Right lobe of liver (tissue), 6 donors: ENCODE results near the gene CEP192. TPM values are rescaled to one million over a fixed set of nuclear protein-coding genes. Genes with fewer than 3 reads are reported as not detected.
A peak's percentile ranks its signal among the peaks of the same experiment; 100 is the strongest.

Experiments used
- ATAC-seq, 4 donors: fragments of 200-7000 bp; cut with Tn5 transposase; one replicate each; pipeline ENCODE4 v1.9.1; 2020; ENCODE audit warnings: mild to moderate bottlenecking in 4 of 4, moderate library complexity in 4 of 4
- DNase-seq, 3 donors: peaks; one replicate each; pipeline ENCODE4 v3.0.0-alpha.2; 2020
- H3K27ac ChIP-seq, 3 donors: fragments of 200-600 bp; one replicate each; pipeline ENCODE4 v1.8.0; 2022
- H3K27me3 ChIP-seq, 2 donors: fragments of 200-600 bp; one replicate each; pipeline ENCODE4 v1.8.0; 2022
- H3K36me3 ChIP-seq, 4 donors: fragments of 200-600 bp; sonication (generic) in 1 of 4; one replicate each; pipeline versions ENCODE4 v1.5.1 to v1.8.0; 2017 to 2022; ENCODE audit warnings: control low read depth in 1 of 4
- H3K4me1 ChIP-seq, 4 donors: fragments of 200-600 bp; sonication (generic) in 1 of 4; one replicate each; pipeline versions ENCODE4 v1.5.1 to v1.8.0; 2017 to 2022; ENCODE audit warnings: control low read depth in 1 of 4
- H3K4me3 ChIP-seq, 3 donors: fragments of 200-600 bp; one replicate each; pipeline ENCODE4 v1.8.0; 2022
- H3K9me3 ChIP-seq, 4 donors: fragments of 200-600 bp; sonication (generic) in 1 of 4; one replicate each; pipeline versions ENCODE4 v1.5.1 to v1.8.0; 2017 to 2022; ENCODE audit warnings: control low read depth in 1 of 4
- CTCF ChIP-seq, 4 donors: fragments of 200-600 bp in 3 of 4; fragments of 450-650 bp in 1 of 4; IDR thresholded peaks; one replicate each; pipeline versions ENCODE4 v1.5.1 to v1.8.0; 2016 to 2022; ENCODE audit warnings: antibody characterized with exemption in 4 of 4, mild to moderate bottlenecking in 2 of 4
- POLR2A ChIP-seq: fragments of 450-650 bp; IDR thresholded peaks from one replicate; pipeline ENCODE4 v1.6.1; 2017; ENCODE audit warnings: antibody characterized with exemption, mild to moderate bottlenecking
- WGBS: methylation state at CpG from one replicate; pipeline ENCODE4 v1.1.6; 2018; ENCODE audit warnings: low coverage, low lambda C conversion rate; ENCODE audit not compliant: insufficient coverage; ENCODE audit errors: missing lambda C conversion rate; 5-methylcytosine and 5-hydroxymethylcytosine counted together
- intact Hi-C, 2 donors: fragments of 100-400 bp; cut with DNase I; formaldehyde crosslinking; loops; one replicate each; pipeline versions ENCODE4 v1.11.2 to v1.14.1; 2022
- total RNA-seq, 6 experiments: library from RNA; depleted of rRNA in 2 of 6; stranded (reverse); fragments of >200 nt in 2 of 6; fragmentation: NEBNext Ultra II Directional in 3 of 6; extraction: Animal tissue kit (Norgen Biotek cat#: 25700) in 3 of 6; gene quantifications; one replicate each; pipeline versions ENCODE4 v1.1.0 to v1.2.4, GENCODE V29; 2016 to 2023
- donor health status: DM: no; HTN: yes; CAD: no.
- donor health status: DM: no; HTN: no; CAD: no.
- donor health status: DM: no; HTN: no; CAD: no.
- donor health status: DM: no; HTN: yes; CAD: no.
- donor health status: DM: no; HTN: yes; CAD: no.

Gene CEP192
- total RNA-seq, 6 experiments from 2014 or later = 7.5 to 9.1 (median 8.3) TPM

- Histone ChIP-seq H3K9me3 (no peaks in the 10 kb centered on the region), H3K27ac (no peak overlapping the region), H3K4me1 (peaks cover 0 to 6% (median 0%) of the 10 kb centered on the region in 4 donors), H3K4me3 (no peak overlapping the region), H3K27me3 (no peaks in the 10 kb centered on the region), H3K36me3 (peaks cover 0 to 32% (median 9%) of the 10 kb centered on the region in 4 donors)
- DNase-seq (no peak), ATAC-seq (no peak)
- WGBS = 100% methylated on average over 2 of the region's 2 CpGs
- intact Hi-C loops = no loop called here
- TF ChIP-seq CTCF (IDR thresholded peaks at IDR 0.05) (no peak), POLR2A (no peak)
These were observed 115.9 kb downstream of the CEP192 start for GRCh38 chr18:13107074-13107473.

- H3K4me1 ChIP-seq = peaks cover 0 to 6% (median 0%) of the 10 kb centered on the region in 4 donors
- no peak overlapping the region for H3K4me3 ChIP-seq
- ATAC-seq (no peak), DNase-seq (no peak)
- H3K9me3 ChIP-seq = no peaks in the 10 kb centered on the region
- WGBS = 100% methylated on average over 2 of the region's 2 CpGs
- H3K36me3 ChIP-seq = peaks cover 0 to 32% (median 9%) of the 10 kb centered on the region in 4 donors
- H3K27ac ChIP-seq = no peak overlapping the region
- intact Hi-C loops = no loop called here
- no peak for TF ChIP-seq POLR2A
- TF ChIP-seq CTCF (IDR thresholded peaks at IDR 0.05) = no peak
- no peaks in the 10 kb centered on the region for H3K27me3 ChIP-seq
These were observed 117.2 kb downstream of the CEP192 start for GRCh38 chr18:13108330-13108729.

DNA sequence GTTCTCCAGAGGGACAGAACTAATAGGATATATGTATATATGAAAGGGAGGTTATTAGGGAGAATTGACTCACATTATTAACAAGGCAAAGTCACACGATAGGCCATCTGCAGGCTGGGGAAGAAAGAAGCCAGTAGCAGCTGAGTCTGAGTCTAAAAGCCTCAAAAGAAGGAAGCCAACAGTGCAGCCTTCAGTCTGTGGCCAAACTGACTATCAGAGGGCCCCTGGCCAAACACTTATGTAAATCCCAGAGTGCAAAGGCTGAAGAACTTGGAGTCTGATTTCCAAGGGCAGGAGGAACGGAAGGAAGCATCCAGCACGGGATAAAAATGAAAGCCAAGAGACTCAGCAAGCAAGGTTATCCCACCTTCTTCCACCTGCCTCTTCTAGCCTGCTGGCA lies 119.4 kb downstream of the CEP192 start:
- peaks cover 0 to 6% (median 0%) of the 10 kb centered on the region in 4 donors for H3K4me1 ChIP-seq
- intact Hi-C loops = no loop called here
- H3K36me3 ChIP-seq = peaks cover 0 to 24% (median 6%) of the 10 kb centered on the region in 4 donors
- no peak for DNase-seq
- no peaks in the 10 kb centered on the region for H3K27me3 ChIP-seq
- H3K9me3 ChIP-seq = no peaks in the 10 kb centered on the region
- ATAC-seq = peak; percentile 32 to 82 (median 52)
- WGBS = 48% methylated on average over 3 of the region's 3 CpGs
- no peak overlapping the region for H3K4me3 ChIP-seq
- no peak overlapping the region for H3K27ac ChIP-seq
- no peak for TF ChIP-seq CTCF (IDR thresholded peaks at IDR 0.05)
- TF ChIP-seq POLR2A = no peak

- ATAC-seq = peak; percentile 92 to 99 (median 98)
- H3K36me3 ChIP-seq = peaks cover 0 to 15% (median 2%) of the 10 kb centered on the region in 4 donors
- peak in 2 of 3 donors; percentile 73 to 76 for DNase-seq
These were observed 121.8 kb downstream of the CEP192 start for GRCh38 chr18:13112982-13113381.

More at GRCh38 chr18:13112982-13113381, 121.8 kb downstream of the CEP192 start:
- intact Hi-C loops = no loop called here
- Histone ChIP-seq H3K27me3 (no peaks in the 10 kb centered on the region), H3K9me3 (no peaks in the 10 kb centered on the region), H3K27ac (no peak overlapping the region), H3K4me3 (no peak overlapping the region), H3K4me1 (peaks cover 0 to 6% (median 0%) of the 10 kb centered on the region in 4 donors)
- WGBS = 19% methylated on average over 4 of the region's 8 CpGs
- TF ChIP-seq POLR2A (no peak), CTCF (IDR thresholded peaks at IDR 0.05) (peak; percentile 40 to 65 (median 56))
